Liver (tissue), 9 donors: Measurements from ENCODE around the gene PPM1J. TPM values are rescaled to one million over a fixed set of nuclear protein-coding genes. Genes with fewer than 3 reads are reported as not detected.

Experiments
- DNase-seq: peaks from one replicate; pipeline ENCODE4 v3.0.0-alpha.2; 2017; ENCODE audit warnings: low spot score
- H3K27ac ChIP-seq, 2 donors: one replicate each; pipeline ENCODE4 v1.7.0; 2013; ENCODE audit warnings: inconsistent platforms in 2 of 2, low read length in 2 of 2, control low read depth in 1 of 2, low read depth in 1 of 2, mild to moderate bottlenecking in 1 of 2
- H3K27me3 ChIP-seq, 4 donors: one replicate each; pipeline versions ENCODE4 v1.6.1 to v1.7.0; 2013; ENCODE audit warnings: low read length in 3 of 4, inconsistent platforms in 1 of 4, mild to moderate bottlenecking in 1 of 4, moderate library complexity in 1 of 4; ENCODE audit not compliant: control insufficient read depth in 4 of 4, insufficient read depth in 4 of 4
- H3K36me3 ChIP-seq, 4 donors: one replicate each; pipeline versions ENCODE4 v1.6.1 to v1.7.0; 2013; ENCODE audit warnings: low read length in 3 of 4, mild to moderate bottlenecking in 3 of 4, low read depth in 1 of 4, moderate library complexity in 1 of 4; ENCODE audit not compliant: control insufficient read depth in 4 of 4, insufficient read depth in 3 of 4
- H3K4me1 ChIP-seq, 4 donors: one replicate each; pipeline versions ENCODE4 v1.6.1 to v1.7.0; 2013; ENCODE audit warnings: low read length in 3 of 4, mild to moderate bottlenecking in 3 of 4, moderate library complexity in 1 of 4; ENCODE audit not compliant: control insufficient read depth in 4 of 4, insufficient read depth in 4 of 4
- H3K4me3 ChIP-seq, 3 donors: one replicate each; pipeline versions ENCODE4 v1.6.1 to v1.7.0; 2013; ENCODE audit warnings: low read length in 3 of 3, control low read depth in 1 of 3, low read depth in 1 of 3, mild to moderate bottlenecking in 1 of 3
- H3K9ac ChIP-seq, 2 donors: one replicate each; pipeline ENCODE4 v1.7.0; 2013; ENCODE audit warnings: low read length in 2 of 2, mild to moderate bottlenecking in 2 of 2, moderate library complexity in 2 of 2, control low read depth in 1 of 2, low read depth in 1 of 2
- H3K9me3 ChIP-seq, 4 donors: one replicate each; pipeline versions ENCODE4 v1.6.1 to v1.7.0; 2013; ENCODE audit warnings: low read length in 3 of 4; ENCODE audit not compliant: control insufficient read depth in 4 of 4
- ATF3 ChIP-seq: IDR thresholded peaks from 2 replicates; pipeline ENCODE4 v1.6.1; 2016; ENCODE audit warnings: antibody characterized with exemption
- CTCF ChIP-seq: fragments of 150-350 bp; IDR thresholded peaks from 2 replicates; pipeline ENCODE4 v1.5.1; 2017; ENCODE audit warnings: improper control_type of control experiment, low read depth, low read length; ENCODE audit not compliant: missing input control
- EGR1 ChIP-seq, 2 donors: IDR thresholded peaks; 2 replicates each; pipeline ENCODE4 v1.6.1; 2016 to 2018; ENCODE audit warnings: antibody characterized with exemption in 2 of 2, low read depth in 2 of 2
- FOXA1 ChIP-seq: IDR thresholded peaks from 2 replicates; pipeline ENCODE4 v1.6.1; 2016; ENCODE audit warnings: antibody characterized with exemption
- FOXA2 ChIP-seq: IDR thresholded peaks from 2 replicates; pipeline ENCODE4 v1.6.1; 2016; ENCODE audit warnings: antibody characterized with exemption
- GABPA ChIP-seq, 2 donors: IDR thresholded peaks in 1 of 2; conservative IDR thresholded peaks in 1 of 2; 2 replicates each; pipeline ENCODE4 v1.6.1; 2016; ENCODE audit warnings: antibody characterized with exemption in 2 of 2, mild to moderate bottlenecking in 1 of 2, moderate library complexity in 1 of 2
- HNF4A ChIP-seq, 2 donors: conservative IDR thresholded peaks; 2 replicates each; pipeline ENCODE4 v1.6.1; 2016; ENCODE audit warnings: antibody characterized with exemption in 2 of 2, mild to moderate bottlenecking in 2 of 2
- HNF4G ChIP-seq: IDR thresholded peaks from 2 replicates; pipeline ENCODE4 v1.6.1; 2016; ENCODE audit warnings: antibody characterized with exemption
- JUND ChIP-seq, 2 donors: IDR thresholded peaks; 2 replicates each; pipeline ENCODE4 v1.6.1; 2016; ENCODE audit warnings: antibody characterized with exemption in 2 of 2
- MAX ChIP-seq: IDR thresholded peaks from 2 replicates; pipeline ENCODE4 v1.6.1; 2016; ENCODE audit warnings: antibody characterized with exemption
- NR2F2 ChIP-seq: IDR thresholded peaks from 2 replicates; pipeline ENCODE4 v1.6.1; 2016; ENCODE audit warnings: antibody characterized with exemption
- RAD21 ChIP-seq, 2 donors: IDR thresholded peaks; 2 replicates each; pipeline ENCODE4 v1.6.1; 2016; ENCODE audit warnings: antibody characterized with exemption in 2 of 2, mild to moderate bottlenecking in 2 of 2
- REST ChIP-seq: IDR thresholded peaks from 2 replicates; pipeline ENCODE4 v1.6.1; 2016; ENCODE audit warnings: antibody characterized with exemption, mild to moderate bottlenecking
- RXRA ChIP-seq, 2 donors: IDR thresholded peaks; 2 replicates each; pipeline ENCODE4 v1.6.1; 2017 to 2018; ENCODE audit warnings: antibody characterized with exemption in 2 of 2, mild to moderate bottlenecking in 1 of 2
- SP1 ChIP-seq: IDR thresholded peaks from 2 replicates; pipeline ENCODE4 v1.6.1; 2018; ENCODE audit warnings: antibody characterized with exemption, mild to moderate bottlenecking
- TAF1 ChIP-seq: conservative IDR thresholded peaks from 2 replicates; pipeline ENCODE4 v1.6.1; 2016; ENCODE audit warnings: antibody characterized with exemption, mild to moderate bottlenecking
- YY1 ChIP-seq: IDR thresholded peaks from 2 replicates; pipeline ENCODE4 v1.6.1; 2016; ENCODE audit warnings: antibody characterized with exemption, mild to moderate bottlenecking
- ZBTB33 ChIP-seq: IDR thresholded peaks from 2 replicates; pipeline ENCODE4 v1.6.1; 2016; ENCODE audit warnings: antibody characterized with exemption
- WGBS: extraction: QIAGEN DNeasy Blood & Tissue Kit; methylation state at CpG from one replicate; pipeline ENCODE4 v1.1.7; 2013; 5-methylcytosine and 5-hydroxymethylcytosine counted together
- polyA plus RNA-seq, 2 donors: library from polyadenylated mRNA; stranded (reverse) in 1 of 2; unstranded in 1 of 2; fragments of 200-250 nt in 1 of 2; fragments of >200 nt in 1 of 2; fragmentation: Nextera tagmentation in 1 of 2; extraction: Ambion mirVana in 1 of 2; gene quantifications; one replicate each; pipeline versions ENCODE4 v1.2.1 to v1.2.3, GENCODE V29; 2013 to 2015
- total RNA-seq, 2 donors: library from RNA; depleted of rRNA; stranded (reverse); fragments of >200 nt; gene quantifications; one replicate each; pipeline ENCODE4 v1.2.3, GENCODE V29; 2014
- donor health status: healthy.
- donor health status: healthy.
- donor health status: healthy.
- donor health status: healthy.
- donor health status: healthy.

Gene PPM1J
- total and polyA plus RNA-seq, 4 donors: 0.08 to 0.17 TPM; not detected in 2

GRCh38 chr1:112697781-112698201 lies 17.3 kb downstream of the PPM1J start:
- Histone ChIP-seq H3K27ac (no peak overlapping the region), H3K4me1 (peaks cover 21 to 41% (median 37%) of the 10 kb centered on the region in 4 donors), H3K9me3 (no peaks in the 10 kb centered on the region), H3K9ac (no peak overlapping the region), H3K36me3 (peaks cover 2 to 35% (median 13%) of the 10 kb centered on the region in 4 donors), H3K4me3 (no peak overlapping the region), H3K27me3 (no peaks in the 10 kb centered on the region)
- 97% methylated on average over 9 of the region's 9 CpGs for WGBS
- DNase-seq: no peak
- TF ChIP-seq CTCF (no peak), NR2F2 (no peak), ATF3 (no peak)

GRCh38 chr1:112696578-112697314 lies 18.4 kb downstream of the PPM1J start:
- Histone ChIP-seq H3K9me3 (no peaks in the 10 kb centered on the region), H3K4me1 (peaks cover 21 to 40% (median 35%) of the 10 kb centered on the region in 4 donors), H3K36me3 (peaks cover 0 to 46% (median 19%) of the 10 kb centered on the region in 4 donors), H3K27me3 (no peaks in the 10 kb centered on the region), H3K27ac (no peak overlapping the region), H3K4me3 (no peak overlapping the region), H3K9ac (no peak overlapping the region)
- no peak for DNase-seq
- WGBS: 93% methylated on average over 7 of the region's 7 CpGs
- TF ChIP-seq HNF4G: no peak
- no peak for TF ChIP-seq RAD21 (IDR thresholded peaks at IDR 0.05)
- no peak for TF ChIP-seq FOXA1
- no peak for TF ChIP-seq ZBTB33
- TF ChIP-seq SP1: no peak
- TF ChIP-seq ATF3: no peak
- TF ChIP-seq FOXA2: no peak
- no peak for TF ChIP-seq HNF4A (conservative IDR thresholded peaks at IDR 0.05)
- no peak for TF ChIP-seq CTCF
- TF ChIP-seq MAX: no peak
- no peak for TF ChIP-seq EGR1 (IDR thresholded peaks at IDR 0.05; ENCODE audit: low read depth in 2 of 2)
- TF ChIP-seq YY1: no peak
- no peak for TF ChIP-seq REST
- no peak for TF ChIP-seq RXRA (IDR thresholded peaks at IDR 0.05)
- no peak for TF ChIP-seq NR2F2
- TF ChIP-seq GABPA (IDR thresholded peaks at IDR 0.05 in 1 of 2, conservative IDR thresholded peaks at IDR 0.05 in 1 of 2): no peak
- TF ChIP-seq TAF1: no peak
- no peak for TF ChIP-seq JUND (IDR thresholded peaks at IDR 0.05)
